Activated CD8-positive, alpha-beta memory T cell treated with anti-CD3 and anti-CD28 coated beads for 24 hours (primary cell): ENCODE data around the gene VANGL1.

Experiments
- DNase-seq: peaks from one replicate; pipeline ENCODE4 v3.0.0-alpha.2; 2020

VANGL1 gene

GRCh38 chr1:115670476-115671175, 28.9 kb downstream of the VANGL1 start:
- DNase-seq: no peak

GRCh38 chr1:115671176-115671934, 29.6 kb downstream of the VANGL1 start:
- DNase-seq: no peak

- no peak for DNase-seq
These were observed 30.6 kb downstream of the VANGL1 start for GRCh38 chr1:115672224-115673009.

- no peak for DNase-seq
These were observed 34.9 kb downstream of the VANGL1 start for GRCh38 chr1:115676498-115677181.

GRCh38 chr1:115677182-115677555, 35.4 kb downstream of the VANGL1 start:
- DNase-seq: no peak

- no peak for DNase-seq
These were observed 35.8 kb downstream of the VANGL1 start for GRCh38 chr1:115677565-115677964.

- no peak for DNase-seq
These were observed 36.4 kb downstream of the VANGL1 start for GRCh38 chr1:115678141-115678540.

- no peak for DNase-seq
These were observed 37.4 kb downstream of the VANGL1 start for GRCh38 chr1:115679141-115679611.

- DNase-seq: no peak
These were observed 39.0 kb downstream of the VANGL1 start for GRCh38 chr1:115680730-115681111.

GRCh38 chr1:115682792-115683191, 41.0 kb downstream of the VANGL1 start:
- no peak for DNase-seq

- no peak for DNase-seq
These were observed 43.4 kb downstream of the VANGL1 start for GRCh38 chr1:115685029-115685705.

GRCh38 chr1:115687744-115688143, 46.0 kb downstream of the VANGL1 start:
- DNase-seq: no peak

- no peak for DNase-seq
These were observed 49.2 kb downstream of the VANGL1 start for GRCh38 chr1:115690972-115691371.

GRCh38 chr1:115692224-115692623, 50.5 kb downstream of the VANGL1 start:
- DNase-seq: no peak

GRCh38 chr1:115694805-115695204, 53.0 kb downstream of the VANGL1 start:
- no peak for DNase-seq

- DNase-seq: no peak
These were observed 55.8 kb downstream of the VANGL1 start for GRCh38 chr1:115697619-115698018.

- DNase-seq: no peak
These were observed 59.3 kb downstream of the VANGL1 start for GRCh38 chr1:115701090-115701489.

GRCh38 chr1:115702959-115703358, 61.2 kb downstream of the VANGL1 start:
- no peak for DNase-seq

- no peak for DNase-seq
These were observed 63.5 kb downstream of the VANGL1 start for GRCh38 chr1:115705085-115705951.

GRCh38 chr1:115705963-115706362, 64.2 kb downstream of the VANGL1 start:
- no peak for DNase-seq
